Measurements from ENCODE around the gene TNS1. TPM values are rescaled to one million over a fixed set of nuclear protein-coding genes. Genes with fewer than 3 reads are reported as not detected.
"Not testable (repeated sequence)": the region's sequence is repeated elsewhere in the genome, so short reads cannot be mapped to it uniquely, and the experiment has no call there.

Gene TNS1
- total RNA-seq = 1 to 10 TPM in 1 of 3 donors, under 1 TPM in 2; 0.50 to 1.2 (median 0.54) TPM

- Mint-ChIP-seq H3K4me1 (ENCODE audit: low read depth) (no peaks in the 10 kb centered on the region), H3K4me3 (no peak within 1 kb of the TSS), H3K36me3 (ENCODE audit: insufficient read depth) (no peaks in the 10 kb centered on the region), H3K27me3 (ENCODE audit: low read depth) (peaks cover 28% of the 10 kb centered on the region), H3K9me3 (no peaks in the 10 kb centered on the region)
- no peak for DNase-seq
- no peak for ATAC-seq
Observed at GRCh38 chr2:218002845-218003180, at the start of gene TNS1. TSS of gene TNS1 (minus strand) at chr2:218002995. CDS start at chr2:218002872, 123 bp downstream.

- Mint-ChIP-seq H3K36me3 (ENCODE audit: insufficient read depth) (no peaks in the 10 kb centered on the region), H3K4me3 (no peak overlapping the region)
Observed at GRCh38 chr2:218051903-218052302, 49.1 kb upstream of the TNS1 start.

GRCh38 chr2:218047536-218048225 lies 44.9 kb upstream of the TNS1 start:
- ATAC-seq = no peak
- no peak overlapping the region for H3K4me3 Mint-ChIP-seq
- no peaks in the 10 kb centered on the region for H3K36me3 Mint-ChIP-seq (ENCODE audit: insufficient read depth)
- H3K4me1 Mint-ChIP-seq (ENCODE audit: low read depth) = no peaks in the 10 kb centered on the region
- peaks cover 21% of the 10 kb centered on the region for H3K9me3 Mint-ChIP-seq
- no peak for DNase-seq
- no peaks in the 10 kb centered on the region for H3K27me3 Mint-ChIP-seq (ENCODE audit: low read depth)

More at GRCh38 chr2:218051903-218052302, 49.1 kb upstream of the TNS1 start:
- H3K9me3 Mint-ChIP-seq = peaks cover 13% of the 10 kb centered on the region
- DNase-seq (no peak), ATAC-seq (no peak)
- H3K27me3 Mint-ChIP-seq (ENCODE audit: low read depth) = no peaks in the 10 kb centered on the region
- H3K4me1 Mint-ChIP-seq (ENCODE audit: low read depth) = no peaks in the 10 kb centered on the region

GRCh38 chr2:218046238-218046637 lies 43.4 kb upstream of the TNS1 start:
- no peaks in the 10 kb centered on the region for H3K27me3 Mint-ChIP-seq (ENCODE audit: low read depth)
- DNase-seq = no peak
- ATAC-seq = no peak
- peaks cover 21% of the 10 kb centered on the region for H3K9me3 Mint-ChIP-seq
- no peak overlapping the region for H3K4me3 Mint-ChIP-seq
- H3K4me1 Mint-ChIP-seq (ENCODE audit: low read depth) = peaks cover 6% of the 10 kb centered on the region
- H3K36me3 Mint-ChIP-seq (ENCODE audit: insufficient read depth) = no peaks in the 10 kb centered on the region

- not testable (repeated sequence) for H3K27me3 Mint-ChIP-seq (ENCODE audit: low read depth); H3K36me3 Mint-ChIP-seq (ENCODE audit: insufficient read depth); ATAC-seq; DNase-seq; H3K4me1 Mint-ChIP-seq (ENCODE audit: low read depth); H3K4me3 Mint-ChIP-seq
- peaks cover 12% of the 10 kb centered on the region for H3K9me3 Mint-ChIP-seq
Observed at GRCh38 chr2:218044599-218044998, 41.8 kb upstream of the TNS1 start.

GRCh38 chr2:218043701-218044109 lies 40.9 kb upstream of the TNS1 start:
- DNase-seq (no peak), ATAC-seq (no peak)
- Mint-ChIP-seq H3K4me1 (ENCODE audit: low read depth) (peaks cover 12% of the 10 kb centered on the region), H3K27me3 (ENCODE audit: low read depth) (peaks cover 16% of the 10 kb centered on the region), H3K36me3 (ENCODE audit: insufficient read depth) (no peaks in the 10 kb centered on the region), H3K4me3 (no peak overlapping the region), H3K9me3 (peaks cover 9% of the 10 kb centered on the region)

GRCh38 chr2:218043100-218043499 lies 40.3 kb upstream of the TNS1 start:
- DNase-seq (no peak), ATAC-seq (no peak)
- peaks cover 8% of the 10 kb centered on the region for H3K9me3 Mint-ChIP-seq
- no peaks in the 10 kb centered on the region for H3K36me3 Mint-ChIP-seq (ENCODE audit: insufficient read depth)
- no peak overlapping the region for H3K4me3 Mint-ChIP-seq
- peaks cover 12% of the 10 kb centered on the region for H3K4me1 Mint-ChIP-seq (ENCODE audit: low read depth)
- H3K27me3 Mint-ChIP-seq (ENCODE audit: low read depth) = peaks cover 18% of the 10 kb centered on the region

- Mint-ChIP-seq H3K36me3 (ENCODE audit: insufficient read depth) (no peaks in the 10 kb centered on the region), H3K9me3 (peaks cover 8% of the 10 kb centered on the region), H3K4me3 (no peak overlapping the region), H3K27me3 (ENCODE audit: low read depth) (peaks cover 18% of the 10 kb centered on the region), H3K4me1 (ENCODE audit: low read depth) (peaks cover 12% of the 10 kb centered on the region)
- ATAC-seq = peak; percentile 34 to 50
- no peak for DNase-seq
Observed at GRCh38 chr2:218041302-218042168, 38.7 kb upstream of the TNS1 start.

- no peak for DNase-seq
- ATAC-seq = no peak
- H3K4me3 Mint-ChIP-seq = no peak overlapping the region
- peaks cover 8% of the 10 kb centered on the region for H3K9me3 Mint-ChIP-seq
- peaks cover 12% of the 10 kb centered on the region for H3K4me1 Mint-ChIP-seq (ENCODE audit: low read depth)
- no peaks in the 10 kb centered on the region for H3K36me3 Mint-ChIP-seq (ENCODE audit: insufficient read depth)
- H3K27me3 Mint-ChIP-seq (ENCODE audit: low read depth) = peaks cover 18% of the 10 kb centered on the region
Observed at GRCh38 chr2:218040883-218041282, 38.1 kb upstream of the TNS1 start.

- Mint-ChIP-seq H3K27me3 (ENCODE audit: low read depth) (peaks cover 18% of the 10 kb centered on the region), H3K4me3 (no peak overlapping the region), H3K36me3 (ENCODE audit: insufficient read depth) (no peaks in the 10 kb centered on the region), H3K4me1 (ENCODE audit: low read depth) (peaks cover 18% of the 10 kb centered on the region), H3K9me3 (no peaks in the 10 kb centered on the region)
- ATAC-seq = no peak
- DNase-seq = no peak
Observed at GRCh38 chr2:218039171-218039570, 36.4 kb upstream of the TNS1 start.

- no peaks in the 10 kb centered on the region for H3K9me3 Mint-ChIP-seq
- no peaks in the 10 kb centered on the region for H3K36me3 Mint-ChIP-seq (ENCODE audit: insufficient read depth)
- DNase-seq (no peak), ATAC-seq (no peak)
- H3K4me1 Mint-ChIP-seq (ENCODE audit: low read depth) = peaks cover 16% of the 10 kb centered on the region
- no peak overlapping the region for H3K4me3 Mint-ChIP-seq
- peaks cover 18% of the 10 kb centered on the region for H3K27me3 Mint-ChIP-seq (ENCODE audit: low read depth)
Observed at GRCh38 chr2:218036371-218036770, 33.6 kb upstream of the TNS1 start.

- H3K4me3 Mint-ChIP-seq = peak overlapping the region; percentile 35
- DNase-seq (no peak), ATAC-seq (no peak)
- peaks cover 14% of the 10 kb centered on the region for H3K4me1 Mint-ChIP-seq (ENCODE audit: low read depth)
- peaks cover 15% of the 10 kb centered on the region for H3K27me3 Mint-ChIP-seq (ENCODE audit: low read depth)
- H3K36me3 Mint-ChIP-seq (ENCODE audit: insufficient read depth) = no peaks in the 10 kb centered on the region
- H3K9me3 Mint-ChIP-seq = no peaks in the 10 kb centered on the region
Observed at GRCh38 chr2:218035463-218036100, 32.8 kb upstream of the TNS1 start.

GRCh38 chr2:218034497-218035213 lies 31.9 kb upstream of the TNS1 start:
- not testable (repeated sequence) for H3K9me3 Mint-ChIP-seq; H3K27me3 Mint-ChIP-seq (ENCODE audit: low read depth); H3K36me3 Mint-ChIP-seq (ENCODE audit: insufficient read depth)
- peaks cover 14% of the 10 kb centered on the region for H3K4me1 Mint-ChIP-seq (ENCODE audit: low read depth)
- ATAC-seq (peak; percentile 81 to 86), DNase-seq (peak; percentile 50)
- H3K4me3 Mint-ChIP-seq = peak overlapping the region; percentile 60

All from activated T-cell treated with anti-CD3 and anti-CD28 coated beads, Interleukin-2, amount 50 U/mL, for 4 hours (primary cell).